Measurements from ENCODE around the gene RAB1A.

RAB1A gene

DNA sequence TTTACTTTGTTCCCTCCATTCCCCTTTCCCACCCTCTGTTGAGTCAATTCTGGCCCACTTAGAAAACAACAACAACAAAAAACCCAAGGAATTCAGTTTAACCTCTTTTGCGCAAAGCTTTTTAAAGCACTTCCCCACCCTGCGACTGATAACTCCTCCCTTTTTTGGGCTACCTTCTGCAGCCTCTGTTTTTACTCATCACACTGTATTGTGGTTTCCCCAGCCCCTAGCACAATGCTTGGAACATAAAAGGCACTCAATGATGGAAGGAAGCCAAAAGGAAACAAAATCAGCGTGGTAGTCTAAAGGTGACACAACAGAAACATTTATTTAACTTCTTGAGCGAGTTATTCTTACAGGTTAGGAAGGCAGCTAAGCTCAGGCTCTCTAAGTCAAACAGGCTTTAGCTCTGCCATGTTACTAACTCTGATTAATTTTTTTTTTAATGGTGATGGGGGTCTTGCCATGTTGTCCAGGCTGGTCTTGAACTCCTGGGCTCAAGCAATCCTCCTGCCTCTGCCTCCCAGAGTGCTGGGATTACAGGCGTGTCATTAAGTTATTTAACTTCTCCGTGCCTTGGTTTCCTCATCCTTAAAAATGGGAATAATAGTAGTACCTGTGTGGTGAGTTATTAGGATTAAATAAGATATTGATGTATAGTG lies 72.4 kb downstream of the RAB1A start:
- DNase-seq: peak; percentile 16 to 22

DNA sequence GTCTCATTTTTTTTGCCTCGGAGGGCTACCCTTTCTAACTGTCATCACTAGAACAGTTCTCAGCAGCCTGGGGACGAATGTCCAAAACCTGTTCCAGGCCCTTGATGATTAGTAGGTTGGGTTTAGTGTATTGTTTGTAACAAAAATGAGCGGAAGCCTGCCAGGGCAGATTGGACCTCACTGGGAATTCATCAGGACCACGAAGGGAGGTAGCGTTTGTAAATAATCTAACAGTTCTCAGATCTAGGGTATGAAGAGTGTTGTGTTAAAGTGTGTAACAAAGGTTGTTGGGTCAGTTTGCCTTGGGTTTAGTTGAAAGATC lies 72.9 kb downstream of the RAB1A start:
- no peak for DNase-seq

DNA sequence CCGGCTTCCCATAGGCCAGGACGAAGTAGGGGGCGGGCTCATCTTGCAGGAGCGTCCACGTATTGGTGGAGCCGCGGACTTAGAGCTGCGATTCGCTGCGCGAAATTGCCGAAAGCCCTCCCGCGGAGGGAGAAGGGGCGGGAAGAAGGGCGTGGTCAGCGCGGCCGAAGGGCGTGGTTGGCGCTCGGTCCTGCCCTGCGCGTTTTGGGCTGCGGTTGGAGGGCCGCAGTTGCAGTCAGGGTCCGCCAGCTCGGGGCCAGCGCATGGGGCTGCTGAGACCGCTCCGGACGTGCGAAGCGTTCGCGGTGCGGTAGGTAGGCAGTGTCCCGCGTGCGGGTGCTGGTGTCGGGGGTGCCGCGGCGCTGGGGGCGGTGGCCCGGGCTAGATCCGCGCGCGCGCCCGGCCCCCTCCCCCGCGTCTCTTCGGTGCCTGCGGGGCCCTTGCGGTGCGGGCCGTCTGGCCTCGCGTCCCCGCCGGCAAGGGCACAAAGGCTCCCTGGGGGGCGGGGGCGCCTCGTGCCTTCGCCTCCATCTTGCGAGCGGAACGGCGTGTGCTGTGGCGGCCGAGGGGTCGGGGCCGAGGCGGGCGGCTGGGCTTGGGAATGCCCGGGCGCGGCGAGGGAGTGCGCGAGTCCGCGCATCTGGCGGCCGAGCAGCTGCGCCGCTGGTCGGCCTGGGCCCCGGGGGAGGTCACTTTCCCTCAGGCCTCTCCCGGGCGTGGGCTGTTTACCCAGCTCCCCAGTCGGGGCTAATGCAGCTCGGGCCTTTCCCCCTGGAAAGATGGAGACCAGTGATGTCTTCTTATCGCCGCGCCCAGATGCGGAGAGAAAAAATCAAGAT lies 73.5 kb downstream of the RAB1A start, which contains the start of gene CEP68:
Gene CEP68 (plus strand): TSS at position 202 of the 839 bp plus-strand sequence. CDS start 13,029 bp downstream, outside the sequence.
- peak; percentile 99 for DNase-seq

DNA sequence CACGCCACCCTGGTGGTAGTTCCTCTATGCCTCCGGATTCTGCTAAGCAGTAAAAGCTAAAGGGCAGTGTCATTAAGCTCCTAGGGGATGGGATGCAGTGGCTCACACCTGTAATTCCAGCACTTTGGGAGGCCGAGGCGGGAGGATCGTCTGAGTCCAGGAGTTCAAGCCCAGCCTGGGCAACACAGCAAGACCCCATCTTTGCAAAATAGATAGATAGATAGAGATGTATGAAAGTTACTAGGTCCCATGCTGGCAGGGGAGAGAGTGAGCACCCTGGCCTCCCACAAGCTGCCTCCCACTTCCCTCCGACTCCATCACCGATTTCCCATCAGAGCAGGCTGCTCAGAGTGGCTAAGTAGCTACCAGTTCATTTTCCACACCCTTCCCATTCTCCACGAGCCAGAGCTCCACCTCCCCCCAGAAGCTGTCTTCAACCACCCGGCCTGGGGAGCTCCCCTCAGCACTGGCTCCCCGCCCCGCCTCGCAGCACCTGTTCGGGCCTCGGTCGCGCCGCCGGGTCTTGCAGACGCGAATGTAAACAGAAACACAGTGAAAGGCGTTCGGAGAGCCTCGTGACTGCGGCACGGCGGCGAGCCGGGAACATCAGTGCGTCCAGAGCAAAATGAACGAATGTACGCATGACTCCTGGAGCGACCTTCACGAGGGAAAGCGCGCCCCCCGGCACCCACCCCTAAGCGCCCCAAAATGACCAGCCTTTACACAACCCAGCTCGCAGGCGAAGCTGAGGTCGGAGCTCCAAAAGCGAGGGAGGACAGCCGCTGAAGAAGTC lies 74.3 kb downstream of the RAB1A start:
- DNase-seq: peak in 1 of 2 experiments; percentile 73

DNA sequence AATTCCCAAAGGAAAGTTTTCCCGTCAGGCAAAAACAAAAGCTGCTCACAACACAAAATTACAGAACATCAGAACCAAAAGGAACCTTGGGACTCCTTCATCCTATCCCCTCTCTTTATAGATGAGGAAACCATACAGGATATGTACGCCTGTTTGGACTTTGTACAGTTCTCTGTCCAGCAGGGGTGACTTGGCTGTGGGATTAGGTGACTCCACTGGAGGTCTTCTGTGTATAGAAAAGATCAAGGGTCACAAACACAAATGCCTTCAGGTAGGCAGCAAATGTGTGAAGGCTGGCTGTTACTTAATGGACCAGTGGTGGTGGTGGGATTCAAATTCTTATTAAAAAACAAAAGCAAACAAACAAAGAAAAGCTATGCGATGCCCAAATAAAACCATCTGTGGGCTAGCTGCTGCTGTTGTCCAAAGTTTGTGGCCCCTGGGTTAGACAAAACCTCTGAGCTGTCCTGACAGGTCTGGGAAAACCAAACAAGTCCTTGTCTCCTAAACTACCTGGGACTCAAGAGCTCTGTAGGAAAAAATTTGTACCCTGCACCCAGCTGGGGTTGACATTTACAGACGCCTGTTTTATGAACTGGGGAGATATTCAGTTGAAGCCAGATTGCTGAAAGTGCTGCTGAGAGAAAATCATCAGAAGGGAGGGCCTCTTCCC lies 75.0 kb downstream of the RAB1A start:
- DNase-seq: no peak

DNA sequence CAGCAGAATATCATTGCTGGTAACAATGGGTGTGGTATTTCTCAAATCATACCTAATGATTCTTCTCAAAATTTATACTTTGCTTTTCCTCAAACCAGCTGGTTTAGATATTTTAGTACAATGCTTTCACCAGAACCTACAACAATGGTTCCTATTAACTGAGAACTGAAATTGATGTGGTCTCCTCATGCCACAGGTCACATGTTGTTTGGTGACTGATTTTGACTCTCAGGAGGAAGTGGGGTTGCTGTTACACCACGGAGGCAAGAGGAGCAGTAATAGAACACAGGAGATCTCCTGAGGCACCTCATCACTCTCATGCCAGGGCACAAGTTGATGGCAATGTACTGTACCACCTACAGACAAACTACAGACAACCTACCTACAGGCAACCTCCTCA lies 76.7 kb downstream of the RAB1A start:
- no peak for DNase-seq

DNA sequence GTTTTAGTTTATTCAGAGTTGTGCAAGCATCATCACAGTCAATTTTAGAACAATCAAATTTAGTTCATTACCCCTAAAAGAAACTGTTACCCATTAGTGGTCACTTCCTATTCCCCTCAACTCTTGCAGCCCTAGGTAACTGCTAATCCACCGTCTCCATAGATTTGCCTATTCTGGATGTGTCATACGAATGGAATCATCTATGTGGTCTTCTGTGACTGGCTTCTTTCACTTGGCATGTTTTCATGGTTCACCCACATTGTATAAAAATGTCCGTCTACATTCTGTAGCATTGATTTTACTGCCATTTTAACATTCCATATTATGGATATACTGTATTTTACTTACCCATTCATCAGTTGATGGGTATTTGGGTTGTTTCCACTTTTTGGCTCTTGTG lies 79.0 kb downstream of the RAB1A start:
- no peak for DNase-seq

DNA sequence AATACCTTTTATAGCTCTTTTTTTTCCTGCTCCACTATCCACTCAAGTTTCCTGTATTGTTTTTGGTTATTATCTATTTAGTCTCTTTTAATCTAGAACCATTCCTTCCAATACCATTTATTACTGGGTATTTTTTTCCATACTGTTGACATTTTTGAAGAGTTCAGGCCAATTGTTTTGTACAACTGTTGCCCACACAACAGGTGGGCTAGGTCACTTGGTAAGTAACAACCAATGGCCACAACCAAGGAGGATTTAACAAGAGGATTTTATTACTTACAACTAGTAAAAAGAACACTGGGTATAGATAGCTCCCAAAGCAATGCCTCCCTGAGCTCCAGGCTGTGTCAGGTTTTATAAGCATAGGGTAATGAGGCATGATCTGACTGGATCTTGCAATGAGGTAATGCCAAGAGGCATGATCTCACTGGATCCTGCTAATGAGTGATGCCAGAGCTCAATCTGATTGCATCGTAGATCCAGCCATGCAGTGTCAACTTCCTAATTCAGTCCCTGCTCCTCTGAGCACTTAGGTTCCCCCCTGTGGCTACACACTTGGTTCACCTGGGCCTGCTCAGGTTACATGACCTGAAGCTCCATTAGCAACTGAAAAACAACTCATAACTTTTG lies 80.8 kb downstream of the RAB1A start:
- DNase-seq: peak in 1 of 2 experiments; percentile 14

DNA sequence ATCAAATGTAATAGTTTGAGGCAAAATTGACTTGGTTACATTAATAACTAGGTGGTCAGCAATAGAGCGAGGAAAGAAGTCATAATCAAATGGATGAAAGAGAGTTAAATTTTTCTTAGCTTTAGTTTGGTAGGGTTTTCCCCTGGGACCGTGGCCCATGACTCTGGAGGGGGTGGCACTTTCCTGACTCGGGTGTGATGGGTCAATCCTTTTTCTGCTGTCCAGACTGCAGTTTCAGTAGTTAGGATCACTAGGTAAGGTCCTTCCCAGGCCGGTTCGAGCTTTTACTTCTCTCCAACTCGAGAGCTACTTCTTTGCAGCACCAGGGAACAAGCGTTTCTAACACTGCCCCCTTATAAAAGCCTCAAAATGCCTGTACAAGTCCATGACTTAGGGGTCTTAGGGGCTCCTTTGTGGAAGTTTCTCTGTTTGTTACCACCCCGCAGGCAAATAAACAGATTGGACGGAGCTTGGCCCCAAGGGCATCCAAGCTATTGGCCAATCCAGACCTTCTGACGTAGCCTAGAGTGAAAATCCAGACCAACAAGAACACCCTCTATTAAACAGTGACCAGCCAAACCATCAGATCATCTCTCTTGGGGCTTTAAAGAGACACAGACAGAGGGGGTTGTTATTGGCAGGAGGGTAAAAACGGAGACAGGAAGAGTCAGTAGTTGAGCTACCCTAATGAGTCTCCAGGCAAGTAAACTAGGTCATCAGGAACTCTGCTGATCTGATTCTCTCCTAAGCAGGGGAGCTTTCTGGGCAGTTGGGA lies 83.1 kb downstream of the RAB1A start:
- DNase-seq: no peak

DNA sequence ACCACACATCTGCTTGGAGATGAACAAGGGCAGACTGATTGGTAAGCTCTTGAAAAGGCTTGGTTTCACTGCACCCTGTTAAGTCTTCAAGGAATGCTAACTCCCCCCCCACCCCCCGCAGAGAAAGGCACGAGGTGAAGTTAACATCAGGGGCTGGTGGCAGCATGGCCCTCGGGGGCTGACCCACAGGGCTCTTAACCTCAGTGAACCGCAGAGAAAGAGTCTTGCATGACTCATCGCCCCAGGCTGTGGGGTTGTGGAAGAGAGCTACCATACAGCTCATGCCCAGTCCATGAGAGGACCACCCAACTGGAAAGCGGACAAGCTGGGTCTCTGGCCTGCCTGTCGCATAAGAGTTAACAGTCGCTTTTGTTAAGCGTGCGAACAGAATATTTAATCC lies 84.3 kb downstream of the RAB1A start:
- DNase-seq: no peak

DNA sequence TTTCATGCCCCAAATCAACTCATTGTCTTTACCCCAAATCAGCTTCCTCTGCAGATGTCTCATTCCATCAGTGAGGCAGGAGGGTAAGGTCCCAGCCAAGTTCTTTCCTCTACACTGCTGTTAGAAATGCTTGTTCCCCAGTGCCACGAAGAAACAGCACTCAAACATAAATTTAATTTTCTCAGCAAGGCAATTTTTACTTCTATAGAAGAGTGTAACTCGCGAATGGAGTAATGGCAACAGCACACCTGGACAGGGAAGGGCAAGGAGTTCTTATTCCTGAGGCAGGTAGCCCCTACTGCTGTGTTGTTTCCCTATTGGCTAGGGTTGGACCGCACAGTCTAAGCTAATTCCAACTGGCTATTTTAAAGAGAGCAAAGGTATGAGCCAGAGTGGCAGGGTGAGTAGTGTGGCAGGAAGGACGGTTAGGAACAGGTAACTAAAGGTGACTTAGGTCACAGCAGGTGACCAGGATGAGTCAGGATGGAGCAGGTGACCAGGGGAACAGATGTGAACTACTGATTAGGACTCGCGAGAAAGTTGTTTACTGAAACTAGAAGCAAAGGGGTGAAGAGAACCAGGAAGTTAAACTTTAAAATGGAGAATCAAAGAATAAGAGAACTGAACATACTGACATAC lies 85.7 kb downstream of the RAB1A start:
- no peak for DNase-seq

DNA sequence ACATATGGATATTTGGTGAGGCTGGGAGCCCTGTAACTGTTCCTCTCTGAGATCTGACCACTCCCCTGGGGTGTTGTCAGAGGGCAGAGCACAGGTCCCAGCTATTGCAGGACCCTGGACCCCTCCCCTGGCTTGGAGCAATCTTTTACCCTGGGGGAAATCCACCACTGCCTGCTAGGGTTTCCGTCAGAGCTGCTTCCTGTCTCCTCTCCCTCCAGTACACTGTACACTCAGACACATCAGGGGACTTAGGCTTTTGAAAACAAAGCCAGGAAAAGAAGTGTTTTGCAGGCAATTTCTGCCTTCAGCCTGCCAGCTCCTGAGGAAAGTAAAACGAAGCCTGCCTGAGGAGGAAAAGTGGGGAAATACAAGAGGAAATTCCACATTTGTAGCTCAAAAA lies 86.9 kb downstream of the RAB1A start:
- no peak for DNase-seq

DNA sequence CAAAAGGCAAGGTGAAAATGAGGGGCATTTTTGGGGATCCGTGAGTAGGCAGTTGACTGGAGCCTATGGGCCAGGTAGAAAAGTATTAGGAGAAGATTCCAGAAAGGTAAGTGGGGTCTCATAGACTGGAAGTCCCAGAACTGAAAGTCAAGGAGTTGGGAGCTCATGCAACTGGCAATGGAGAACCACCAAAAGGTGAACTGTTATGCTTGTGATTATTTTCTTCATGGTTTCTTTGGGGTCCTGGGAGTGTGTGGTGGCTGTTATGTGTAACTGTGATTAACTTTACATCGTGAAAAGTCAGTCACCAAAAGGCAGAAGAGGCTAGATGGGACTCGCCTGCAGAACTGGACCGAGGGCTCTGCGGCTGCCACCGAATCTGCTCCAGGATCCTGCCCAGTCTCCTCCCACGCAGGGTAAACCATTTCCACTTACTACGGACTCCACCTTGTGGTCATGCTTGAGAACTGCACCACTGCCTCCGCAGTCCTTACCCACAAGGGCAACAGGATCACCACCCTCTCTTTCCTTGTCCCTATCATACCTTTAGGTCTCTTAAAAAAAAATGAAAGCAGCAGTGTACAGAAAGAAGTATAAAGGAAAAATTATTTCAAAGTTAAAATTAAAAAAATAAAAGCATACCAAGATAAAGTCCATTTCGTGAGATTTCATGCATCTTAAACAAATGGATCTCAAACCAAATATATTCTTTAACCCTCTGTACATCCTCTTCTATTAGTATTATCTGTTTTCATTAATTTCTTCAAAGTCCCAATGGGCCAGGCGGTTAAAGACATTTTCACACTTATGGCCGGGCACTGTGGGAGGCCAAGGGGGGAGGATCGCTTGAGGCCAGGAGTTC lies 89.3 kb downstream of the RAB1A start:
- DNase-seq: peak; percentile 65 to 82

DNA sequence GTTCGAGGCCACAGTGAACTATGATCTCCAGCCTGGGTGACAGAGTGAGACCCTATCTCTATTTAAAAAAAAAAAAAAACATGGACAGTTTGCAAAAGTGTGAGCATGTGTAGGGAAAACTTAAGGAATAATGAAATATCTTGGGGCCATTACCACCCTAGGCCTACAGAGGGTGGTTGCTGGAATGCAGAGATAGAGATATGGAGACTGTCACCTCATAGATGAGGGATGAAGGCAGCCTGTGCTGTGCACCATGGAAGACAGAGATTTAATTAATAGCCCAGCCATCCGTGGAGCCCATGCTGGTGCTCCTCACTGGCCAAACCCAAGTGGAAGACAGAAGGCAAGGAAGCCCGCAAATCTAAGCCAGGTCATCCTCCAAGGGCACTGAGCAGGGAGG lies 90.3 kb downstream of the RAB1A start:
- no peak for DNase-seq

DNA sequence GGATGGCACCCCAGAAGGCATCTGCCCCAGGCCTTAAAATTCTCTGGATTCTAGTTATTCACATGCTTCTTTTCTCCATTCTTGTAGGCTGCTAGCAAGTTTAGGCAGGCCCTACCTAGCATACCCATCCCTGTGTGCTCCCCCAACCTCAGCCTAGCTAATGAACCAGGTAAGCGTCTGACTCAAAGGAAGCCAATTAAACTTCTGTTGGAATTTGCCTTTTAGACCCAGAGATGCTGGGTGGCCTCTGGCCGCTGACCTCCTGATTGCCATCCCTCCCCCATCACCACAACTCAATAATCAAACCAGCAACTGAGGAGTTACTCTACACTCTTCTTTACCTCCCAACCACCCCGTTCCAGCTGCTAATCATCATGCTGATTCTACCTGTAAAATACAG lies 92.7 kb downstream of the RAB1A start:
- DNase-seq: no peak

All from NCI-H187 (cell line).